M059J (cell line): ENCODE measurements around the gene PPP2CA. TPM values are rescaled to one million over a fixed set of nuclear protein-coding genes. Genes with fewer than 3 reads are reported as not detected.
"Not testable (repeated sequence)": the region's sequence is repeated elsewhere in the genome, so short reads cannot be mapped to it uniquely, and the experiment has no call there.

Source experiments
- DNase-seq: peaks from one replicate; pipeline ENCODE4 v3.0.0-alpha.2; 2012; ENCODE audit warnings: low read depth
- total RNA-seq: library from RNA; depleted of rRNA; stranded (reverse); fragments of >200 nt; shearing (Covaris generic); gene quantifications from 2 replicates; pipeline ENCODE4 v1.2.3, GENCODE V29; 2014

Gene PPP2CA
- total RNA-seq, 1 experiment from 2014 or later: 257 TPM

DNA sequence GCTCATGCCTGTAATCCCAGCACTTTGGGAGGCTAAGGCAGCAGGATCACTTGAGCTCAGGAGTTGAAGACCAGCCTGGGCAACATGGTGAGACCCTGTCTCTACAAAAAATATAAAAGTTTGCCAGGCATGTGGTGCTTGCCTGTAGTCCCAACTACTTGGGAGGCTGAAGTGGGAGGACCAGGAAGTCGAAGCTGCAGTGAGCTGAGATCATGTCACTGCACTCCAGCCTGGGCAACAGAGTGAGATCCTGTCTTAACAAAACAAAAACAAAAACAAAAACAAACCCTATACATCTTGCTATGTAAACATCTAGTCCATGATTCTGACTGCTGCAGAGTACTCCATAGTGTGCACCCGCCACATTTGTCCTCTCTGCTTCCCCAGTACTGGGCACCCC lies 19.8 kb upstream of the PPP2CA start:
- DNase-seq: no peak

DNA sequence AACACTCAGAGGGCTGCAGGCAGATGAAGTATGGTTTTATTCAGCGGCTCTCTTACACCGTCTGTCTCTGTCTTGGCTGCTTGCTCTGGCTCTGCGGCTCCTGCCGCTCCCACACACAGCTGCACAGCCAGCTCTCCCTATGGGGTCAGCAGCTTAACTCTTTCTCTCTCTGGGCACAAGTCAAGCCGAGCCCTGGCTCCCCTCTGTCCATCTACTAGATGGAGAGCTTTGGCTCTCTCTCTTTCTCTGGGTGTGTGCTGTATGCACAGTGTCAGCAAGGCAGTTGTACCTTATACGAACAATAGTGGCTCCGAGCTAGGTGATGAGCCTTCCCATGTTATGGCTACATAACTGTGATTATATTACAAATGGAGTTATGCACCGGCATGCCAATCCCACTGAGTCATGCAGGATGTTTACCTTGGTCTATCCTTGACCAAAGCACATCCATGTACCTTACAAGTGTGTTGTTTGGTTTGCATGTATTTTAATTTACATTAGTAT lies 19.3 kb upstream of the PPP2CA start:
- peak; percentile 87 for DNase-seq

DNA sequence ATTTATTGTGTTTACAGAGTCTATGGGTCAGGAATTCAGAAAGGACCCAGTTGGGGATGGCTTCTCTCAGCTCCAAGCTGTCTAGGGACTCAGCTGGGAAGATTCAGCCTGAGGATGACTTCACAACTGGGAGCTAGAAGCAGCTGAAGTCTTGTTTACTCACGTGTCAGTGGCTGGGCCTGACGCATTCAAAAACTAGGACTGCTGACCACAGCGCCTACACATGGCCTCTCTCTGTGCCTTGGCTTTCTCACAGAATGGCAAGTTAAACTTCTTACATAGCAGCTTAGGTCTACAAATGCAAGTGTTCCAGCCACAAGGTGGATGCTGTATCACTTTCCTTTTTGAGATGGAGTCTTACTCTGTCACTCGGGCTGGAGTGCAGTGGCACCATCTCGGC lies 16.3 kb upstream of the PPP2CA start:
- DNase-seq: peak; percentile 60

DNA sequence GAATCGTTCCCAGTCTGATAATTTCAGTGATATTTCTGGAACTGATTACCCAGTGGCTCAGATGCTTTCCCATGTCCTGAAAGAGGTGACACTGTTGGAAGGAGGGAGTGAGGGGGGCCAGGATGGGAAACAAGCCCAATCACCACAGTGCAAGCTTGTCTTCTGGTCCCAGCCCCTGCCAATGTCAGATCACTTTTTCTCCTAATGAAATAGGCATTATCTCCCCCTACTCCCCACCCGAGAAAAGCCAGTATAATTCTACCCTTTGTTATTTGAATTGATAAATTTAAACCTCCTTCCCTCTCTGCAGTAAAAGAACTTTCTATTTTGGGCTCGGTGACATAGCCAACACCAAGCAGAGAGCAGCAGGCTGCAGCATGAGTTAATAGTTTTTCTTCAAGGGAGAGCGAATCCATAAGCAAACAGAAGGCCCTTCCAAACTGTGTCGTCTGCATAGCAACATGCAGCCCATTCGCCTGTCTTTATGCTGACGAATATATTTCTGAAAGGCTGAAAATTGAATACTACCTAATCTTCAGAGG lies 14.6 kb upstream of the PPP2CA start:
- no peak for DNase-seq

DNA sequence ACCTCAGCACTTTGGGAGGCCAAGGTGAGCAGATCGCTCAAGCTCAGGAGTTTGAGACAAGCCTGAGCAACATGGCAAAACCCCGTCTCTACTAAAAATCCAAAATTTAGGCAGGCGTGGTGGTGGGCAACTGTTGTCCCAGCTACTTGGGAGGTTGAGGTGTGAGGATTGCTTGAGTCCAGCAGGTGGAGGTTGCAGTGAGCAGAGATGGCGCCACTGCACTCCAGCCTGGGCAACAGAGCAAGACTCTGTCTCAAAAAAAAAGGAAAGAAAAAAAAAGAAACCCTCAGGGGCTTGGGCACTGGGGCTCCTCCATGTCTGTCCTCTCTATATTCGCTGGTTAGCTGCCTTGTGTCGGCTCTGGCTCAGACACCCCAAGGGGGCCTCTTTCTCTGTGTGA lies 10.9 kb upstream of the PPP2CA start:
- DNase-seq: no peak

DNA sequence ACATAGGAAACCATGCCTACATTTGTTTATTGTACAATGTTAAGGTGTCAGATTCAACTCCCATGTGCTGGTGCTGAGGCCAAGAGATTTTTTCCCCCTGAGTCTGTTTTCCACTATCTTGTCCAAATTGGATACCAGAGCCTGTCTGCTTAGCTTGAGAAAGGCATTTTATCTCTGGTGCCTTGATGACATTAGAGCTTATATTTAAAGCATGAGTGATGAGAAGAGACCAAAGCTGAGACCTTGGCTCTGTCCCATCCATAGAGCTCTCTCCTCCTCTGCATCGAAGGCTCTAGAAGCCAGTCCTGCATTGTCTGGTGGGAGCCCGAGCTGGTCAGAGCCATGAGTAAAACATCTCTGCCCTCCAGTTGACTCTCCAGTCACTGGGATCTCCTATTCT lies 10.4 kb upstream of the PPP2CA start:
- no peak for DNase-seq

DNA sequence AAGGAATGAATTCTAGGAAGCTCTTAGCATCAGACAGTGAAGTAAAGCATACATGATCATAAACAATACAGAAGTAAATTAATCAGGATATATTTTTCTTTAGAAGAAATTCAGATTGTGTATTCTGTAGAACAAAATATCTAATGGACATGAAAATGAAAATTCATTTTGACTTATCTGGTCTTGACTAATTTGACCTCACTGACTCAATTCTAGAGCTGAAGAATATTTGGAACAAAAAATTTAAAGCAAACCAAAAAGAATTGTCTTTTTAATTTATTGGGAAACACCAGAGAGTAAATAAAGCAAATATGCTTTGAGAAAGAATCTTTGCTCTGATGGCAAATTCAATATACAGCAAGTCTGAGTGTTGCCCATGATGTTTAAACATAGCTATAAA lies 2.8 kb upstream of the PPP2CA start:
- DNase-seq: no peak

DNA sequence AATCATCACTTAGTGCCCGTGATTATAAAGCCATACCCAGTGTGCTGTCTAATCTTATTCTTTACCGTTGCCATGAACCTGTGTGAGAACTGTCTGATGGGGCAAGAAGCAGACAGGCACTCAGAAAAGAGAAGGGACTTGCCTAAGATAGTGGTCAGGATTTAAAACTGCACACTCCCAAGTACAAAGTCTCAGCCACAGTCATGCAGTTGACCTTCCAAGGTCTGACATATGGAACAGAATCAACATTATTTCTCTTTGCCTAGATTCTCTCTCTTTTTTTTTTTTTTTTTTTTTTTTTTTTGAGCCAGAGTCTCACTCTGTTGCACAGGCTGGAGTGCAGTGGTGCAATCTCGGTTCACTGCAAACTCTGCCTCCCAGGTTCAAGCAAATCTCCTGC lies 1.9 kb upstream of the PPP2CA start:
- no peak for DNase-seq

DNA sequence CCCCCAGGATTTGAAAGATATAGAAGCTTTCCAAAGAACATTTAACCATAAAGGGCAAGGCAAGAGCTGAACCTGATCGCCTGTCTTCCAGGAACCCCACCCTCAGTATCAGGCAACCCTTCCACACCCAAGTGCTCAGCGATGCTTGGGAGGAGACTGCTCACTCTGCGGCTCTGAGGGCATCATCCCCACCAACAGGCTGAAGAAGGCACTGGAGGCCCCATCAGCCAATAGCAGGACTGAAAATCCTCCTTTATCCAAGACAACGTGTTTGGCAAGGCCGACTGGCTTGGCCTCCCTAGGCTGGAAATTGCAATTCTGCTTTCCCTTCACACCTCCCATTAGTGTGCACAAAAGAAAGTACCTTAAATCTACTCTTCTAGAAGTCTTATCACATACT lies 1.4 kb upstream of the PPP2CA start:
- DNase-seq: no peak

DNA sequence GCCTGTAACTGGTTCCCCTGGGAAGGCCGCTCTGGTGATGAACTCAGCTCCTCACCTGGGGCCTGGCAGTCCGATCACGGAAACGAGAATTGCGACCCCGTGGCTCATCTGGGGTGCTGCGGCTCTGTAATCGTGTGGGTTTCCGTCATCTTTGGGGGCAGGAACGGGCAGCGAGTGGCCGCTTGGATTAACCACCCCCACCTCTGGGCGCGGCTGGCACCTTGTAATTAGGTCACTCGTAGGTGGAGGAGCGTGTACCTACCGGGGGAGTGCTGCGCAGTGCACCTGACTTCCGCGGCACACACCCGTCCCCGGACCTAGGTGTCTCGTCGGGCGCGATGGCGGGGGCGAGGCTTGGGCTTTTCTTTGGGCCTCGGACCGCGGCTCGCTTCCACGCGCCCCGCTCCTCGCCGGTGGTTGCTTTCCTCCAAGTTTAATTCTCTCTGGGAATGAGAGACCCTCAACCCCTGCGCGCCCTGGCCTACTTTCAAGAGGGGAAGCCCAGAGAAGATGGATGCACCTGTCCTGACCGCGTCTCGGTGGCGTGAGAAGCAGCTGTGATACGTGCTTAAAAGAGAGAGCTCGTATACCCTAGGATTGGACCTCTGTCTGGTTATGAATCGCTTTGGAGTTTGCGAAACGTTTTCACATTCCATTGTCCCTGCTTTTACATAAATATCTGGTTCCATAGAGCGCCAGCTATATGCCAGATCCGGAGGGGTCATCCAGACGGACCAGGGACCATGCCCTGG lies 744 bp upstream of the PPP2CA start:
- no peak for DNase-seq

DNA sequence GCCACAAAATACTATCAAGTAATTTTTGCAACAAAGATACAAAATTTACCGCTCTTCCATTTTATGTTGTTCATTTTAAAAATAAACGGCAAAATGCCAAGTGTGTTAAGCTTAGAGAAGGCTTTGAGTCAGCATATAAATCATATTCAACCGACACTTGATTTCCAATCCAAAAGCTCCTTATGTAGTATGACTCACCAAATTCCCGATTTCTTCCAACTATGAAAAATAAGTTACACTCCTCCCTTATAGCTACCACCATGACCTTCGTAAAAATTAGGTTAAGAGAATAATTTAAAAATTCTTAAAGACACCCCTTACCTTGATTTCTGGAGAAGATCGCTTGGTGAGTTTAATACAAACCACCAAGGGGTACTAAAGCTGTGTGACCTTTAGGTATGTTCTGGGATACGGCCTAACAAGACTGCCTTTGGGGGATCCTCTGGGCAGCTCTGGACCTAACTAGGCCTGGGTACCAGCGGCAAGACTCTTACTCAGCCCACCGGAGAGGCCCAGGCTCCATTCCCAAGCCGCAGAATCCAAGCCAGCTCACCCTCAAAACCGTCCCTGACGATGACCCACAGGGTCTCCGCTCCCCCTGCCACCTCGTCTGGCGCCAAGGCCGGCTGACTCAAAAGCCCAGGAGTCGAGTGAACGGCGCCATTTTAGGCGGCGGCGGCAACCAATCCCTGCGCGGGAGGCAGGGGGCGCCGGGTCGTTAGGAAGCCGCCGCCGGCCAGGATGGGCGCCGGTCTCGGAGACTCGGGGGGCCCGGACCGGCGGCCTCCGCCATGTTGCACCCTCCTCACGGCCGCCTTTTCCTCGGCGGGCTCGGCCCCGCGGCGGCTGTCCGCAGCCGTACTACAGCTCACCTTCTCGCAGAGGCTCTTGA lies 739 bp downstream of the PPP2CA start:
- DNase-seq: peak; percentile 73

DNA sequence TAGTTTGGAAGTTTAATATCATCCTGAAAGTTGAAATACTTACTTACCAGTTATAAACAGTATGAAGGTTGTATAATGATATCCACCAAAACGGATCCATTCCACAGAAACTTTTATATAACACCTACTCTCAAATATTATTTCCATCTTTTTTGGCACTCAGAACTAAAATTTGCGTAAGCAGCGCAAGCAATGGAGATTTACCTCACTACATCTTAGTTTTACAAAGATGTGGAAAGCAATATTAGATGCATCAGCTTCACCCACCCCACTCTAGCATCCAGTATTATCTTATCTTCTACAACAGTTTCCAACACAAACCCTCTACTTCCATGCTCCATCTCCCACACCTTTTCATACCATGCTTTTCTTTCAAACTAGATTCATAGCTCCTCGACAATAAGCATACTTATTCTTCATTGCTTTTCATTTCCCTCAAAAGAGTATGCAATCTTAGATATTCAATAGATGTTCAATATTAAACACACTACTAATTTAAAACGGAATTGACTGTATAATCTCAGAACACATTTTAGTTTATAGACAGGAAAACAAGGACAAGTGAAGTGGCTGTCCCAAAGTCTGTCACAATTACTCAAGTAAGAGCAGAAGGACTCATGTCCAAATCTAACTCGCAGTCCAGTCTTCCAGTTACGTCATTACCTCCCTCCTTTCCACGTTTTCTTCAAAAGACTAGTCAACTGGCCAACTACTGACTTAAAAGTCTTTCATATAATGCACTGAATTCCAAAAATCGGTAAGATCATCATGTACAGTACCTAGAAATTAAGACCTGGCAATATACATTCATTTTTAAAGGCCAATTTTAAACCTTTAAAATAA lies 2.2 kb downstream of the PPP2CA start:
- DNase-seq: peak; percentile 15

DNA sequence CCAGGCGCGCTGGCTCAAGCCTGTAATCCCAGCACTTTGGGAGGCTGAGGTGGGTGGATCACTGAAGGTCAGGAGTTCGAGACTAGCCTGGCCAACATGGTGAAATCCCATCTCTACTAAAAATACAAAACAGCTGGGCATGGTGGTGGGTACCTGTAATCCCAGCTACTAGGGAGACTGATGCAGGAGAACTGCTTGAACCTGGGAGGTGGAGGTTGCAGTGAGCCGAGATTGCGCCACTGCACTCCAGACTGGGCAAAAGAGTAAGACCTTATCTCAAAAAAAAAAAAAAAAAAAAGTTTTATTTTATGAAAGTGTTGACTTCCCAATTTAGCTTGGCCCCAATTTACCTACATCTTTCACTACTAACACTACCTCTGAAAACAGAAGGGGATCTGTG lies 4.2 kb downstream of the PPP2CA start:
- DNase-seq: not testable (repeated sequence)

DNA sequence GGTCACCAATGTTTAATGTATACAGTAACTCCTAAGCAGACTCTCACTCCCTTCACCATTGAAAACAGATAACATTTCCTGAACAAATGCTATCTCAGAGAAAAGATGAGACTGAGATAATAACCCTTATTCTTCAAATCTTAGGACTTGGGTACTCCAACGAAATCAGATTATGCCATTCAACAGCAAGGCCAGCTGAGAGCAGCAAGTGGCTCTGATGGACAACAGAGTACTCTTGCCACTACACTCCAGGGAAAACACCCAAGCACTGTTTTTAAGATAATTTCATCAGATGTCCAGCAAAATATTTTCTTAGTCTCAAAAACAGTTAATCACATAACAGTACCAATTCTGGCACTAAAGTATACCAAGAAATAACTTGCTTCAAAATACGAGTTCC lies 10.1 kb downstream of the PPP2CA start:
- no peak for DNase-seq

DNA sequence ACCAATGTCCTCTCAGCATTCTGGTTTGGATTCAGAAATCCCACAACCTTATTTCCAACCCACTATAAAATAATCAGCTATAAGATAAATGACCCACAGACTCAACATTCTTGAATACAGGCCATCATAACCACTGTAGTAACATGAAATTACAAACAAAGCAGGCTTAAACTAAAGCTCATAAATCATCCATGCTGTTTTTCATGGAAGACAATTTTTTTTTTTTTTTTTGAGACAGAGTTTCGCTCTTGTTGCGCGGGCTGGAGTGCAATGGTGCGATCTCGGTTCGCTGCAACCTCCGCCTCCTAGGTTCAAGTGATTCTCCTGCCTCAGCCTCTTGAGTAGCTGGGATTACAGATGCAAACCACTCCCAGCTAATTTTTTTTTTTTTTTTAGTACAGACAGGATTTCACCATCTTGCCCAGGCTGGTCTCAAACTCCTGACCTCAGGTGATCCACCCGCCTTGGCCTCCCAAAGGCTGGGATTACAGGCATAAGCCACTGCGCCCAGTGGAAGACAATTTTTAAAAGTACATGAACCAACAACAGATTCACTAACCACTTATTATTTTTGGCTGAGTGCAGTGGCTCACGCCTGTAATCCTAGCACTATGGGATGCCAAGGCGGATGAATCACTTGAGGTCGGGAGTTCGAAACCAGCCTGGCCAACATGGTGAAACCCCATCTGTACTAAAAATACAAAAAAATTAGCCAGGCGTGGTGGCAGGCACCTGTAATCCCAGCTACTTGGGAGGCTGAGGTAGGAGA lies 14.4 kb downstream of the PPP2CA start:
- DNase-seq: peak; percentile 65

DNA sequence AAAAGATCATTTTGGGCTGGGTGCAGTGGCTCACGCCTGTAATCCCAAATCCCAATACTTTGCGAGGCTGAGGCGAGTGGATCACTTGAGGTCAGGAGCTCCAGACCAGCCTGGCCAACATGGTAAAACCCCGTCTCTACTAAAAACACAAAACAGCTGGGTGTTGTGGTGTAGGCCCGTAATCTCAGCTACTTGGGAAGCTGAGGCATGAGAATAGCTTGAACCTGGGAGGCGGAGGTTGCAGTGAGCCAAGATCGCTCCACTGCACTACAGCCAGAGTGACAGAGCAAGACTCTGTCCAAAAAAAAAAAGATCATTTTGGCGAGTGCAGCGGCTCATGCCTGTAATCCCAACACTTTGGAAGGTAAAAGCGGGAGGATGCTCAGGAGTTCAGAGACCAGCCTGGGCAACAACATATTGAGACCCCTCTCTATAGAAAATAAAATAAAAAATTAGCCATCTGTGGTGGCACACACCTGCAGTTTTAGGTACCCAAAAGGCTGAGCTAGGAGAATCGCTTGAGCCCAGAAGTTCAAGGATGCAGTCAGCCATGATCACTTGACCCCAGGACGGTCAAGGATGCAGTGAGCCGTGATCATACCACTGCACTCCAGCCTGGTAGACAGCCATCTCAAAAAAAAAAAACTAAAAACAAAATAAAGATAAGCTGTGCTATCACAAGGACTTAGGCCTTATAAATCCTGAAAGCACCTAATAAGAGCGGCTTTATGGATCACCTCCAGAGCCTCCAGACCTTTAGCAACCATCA lies 16.2 kb downstream of the PPP2CA start:
- DNase-seq: no peak

DNA sequence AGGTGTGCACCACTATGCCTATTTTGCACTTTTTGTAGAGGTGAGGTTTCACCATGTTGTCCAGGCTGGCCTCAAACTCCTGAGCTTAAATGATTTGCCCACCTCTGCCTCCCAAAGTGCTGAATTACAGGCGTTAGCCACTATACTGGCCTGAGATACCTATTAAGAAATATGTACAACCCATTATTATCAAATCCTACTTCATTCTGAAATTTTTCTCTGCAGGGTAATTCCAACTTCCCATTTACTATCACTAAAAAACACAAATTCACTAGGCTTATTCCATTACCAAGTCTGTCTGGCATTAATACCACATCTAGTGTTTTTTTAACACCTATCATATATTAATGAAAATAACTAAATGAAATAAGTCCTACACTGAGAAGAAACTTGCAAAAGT lies 18.2 kb downstream of the PPP2CA start:
- no peak for DNase-seq

DNA sequence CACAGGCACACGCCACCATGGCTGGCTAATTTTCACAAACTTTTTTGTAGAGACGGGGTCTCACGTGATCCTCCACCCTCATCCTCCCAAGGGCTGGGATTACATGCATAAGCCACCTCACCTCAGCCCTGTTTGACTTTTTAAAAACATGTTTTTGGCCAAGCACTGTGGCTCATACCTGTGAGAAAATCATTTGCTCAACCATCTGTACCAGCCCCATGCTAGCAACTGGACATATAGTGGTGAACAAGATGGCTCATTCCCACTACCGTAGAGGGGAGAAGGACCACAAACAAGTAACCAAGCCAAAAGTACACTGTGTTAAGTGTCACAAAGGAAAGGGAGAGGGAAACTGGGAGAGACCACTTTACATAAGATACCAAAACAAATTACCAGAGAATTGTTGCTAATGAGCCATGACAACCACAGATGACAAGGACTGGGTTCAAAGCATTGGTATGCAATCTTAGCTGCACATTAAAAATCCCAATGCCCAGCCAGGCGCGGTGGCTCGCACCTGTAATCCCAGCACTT lies 19.2 kb downstream of the PPP2CA start:
- DNase-seq: no peak

DNA sequence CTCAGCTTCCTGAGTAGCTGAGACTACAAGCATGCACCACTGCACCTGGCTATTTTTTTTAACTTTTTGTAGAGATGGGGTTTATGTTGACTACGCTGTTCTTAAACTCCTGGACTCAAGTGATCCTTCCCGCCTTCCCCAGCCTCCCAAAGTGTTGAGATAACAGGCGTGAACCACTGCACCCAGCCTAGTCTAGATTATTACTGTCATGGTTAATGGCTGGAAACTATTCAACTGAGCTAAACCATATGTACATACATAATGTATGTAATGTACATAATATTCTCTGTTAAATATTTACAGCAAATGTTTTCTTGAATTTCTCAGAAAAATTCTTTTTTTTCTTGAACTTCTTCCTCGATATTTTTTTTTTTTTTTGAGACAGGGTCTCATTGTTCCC lies 21.3 kb downstream of the PPP2CA start:
- DNase-seq: no peak

DNA sequence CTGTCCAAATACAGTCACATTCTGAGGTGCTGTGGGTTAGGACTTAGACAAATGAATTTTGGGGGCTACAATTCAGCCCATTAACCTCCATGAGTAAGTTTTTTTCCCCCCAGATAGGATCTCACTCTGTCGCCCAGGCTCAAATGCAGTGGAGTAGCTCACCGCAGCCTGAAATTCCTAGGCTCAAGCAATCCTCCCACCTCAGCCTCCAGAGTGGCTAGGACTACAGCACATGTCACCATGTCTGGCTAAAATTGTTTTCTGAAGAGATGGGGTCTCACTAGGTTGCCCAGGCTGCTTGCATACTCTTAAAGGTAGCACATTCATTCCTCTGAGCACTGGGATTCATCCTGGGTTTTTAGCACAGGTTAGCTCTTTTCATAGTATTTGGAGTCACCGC lies 22.2 kb downstream of the PPP2CA start:
- no peak for DNase-seq
